Esophagus squamous epithelium (tissue), 5 donors: ENCODE data around the gene CD247. TPM values are rescaled to one million over a fixed set of nuclear protein-coding genes. Genes with fewer than 3 reads are reported as not detected.

Source experiments
- DNase-seq: peaks from one replicate; lab custom pipeline; 2025; lab: John Stamatoyannopoulos, UW
- H3K27ac ChIP-seq, 4 donors: fragments of 200-600 bp; sonication (generic); one replicate each; pipeline ENCODE4 v1.5.1; 2016 to 2019; ENCODE audit warnings: mild to moderate bottlenecking in 1 of 4
- H3K27me3 ChIP-seq, 4 donors: fragments of 200-600 bp; sonication (generic); 1 replicate in 3 of 4; 2 replicates in 1 of 4; pipeline versions ENCODE4 v1.5.1 to v1.6.0; 2017 to 2021; ENCODE audit warnings: antibody characterized with exemption in 1 of 4
- H3K36me3 ChIP-seq, 3 donors: fragments of 200-600 bp; sonication (generic); one replicate each; pipeline ENCODE4 v1.5.1; 2016 to 2019
- H3K4me1 ChIP-seq, 3 donors: fragments of 200-600 bp; sonication (generic); one replicate each; pipeline ENCODE4 v1.5.1; 2017 to 2019
- H3K4me3 ChIP-seq, 4 donors: fragments of 200-600 bp; sonication (generic); 1 replicate in 3 of 4; 2 replicates in 1 of 4; pipeline ENCODE4 v1.5.1; 2016 to 2019; ENCODE audit warnings: mild to moderate bottlenecking in 2 of 4, moderate library complexity in 1 of 4
- H3K9me3 ChIP-seq, 3 donors: fragments of 200-600 bp; sonication (generic); one replicate each; pipeline ENCODE4 v1.5.1; 2016 to 2019
- POLR2A ChIP-seq, 4 donors: fragments of 450-650 bp; IDR thresholded peaks; one replicate each; pipeline ENCODE4 v1.6.1; 2017; ENCODE audit warnings: antibody characterized with exemption in 4 of 4, mild to moderate bottlenecking in 4 of 4, moderate library complexity in 3 of 4
- WGBS, 2 donors: methylation state at CpG; one replicate each; pipeline ENCODE4 v1.1.5; 2018; 5-methylcytosine and 5-hydroxymethylcytosine counted together
- intact Hi-C: fragments of 100-400 bp; cut with DNase I; formaldehyde crosslinking; loops from one replicate; pipeline ENCODE4 v1.15.0; 2022
- total RNA-seq, 4 donors: library from RNA; depleted of rRNA; stranded (reverse); fragments of >200 nt; gene quantifications; one replicate each; pipeline ENCODE4 v1.1.0, GENCODE V29; 2016
- TF ChIP-seq, protein P1 (sequence below), 6 experiments: fragments of 450-650 bp in 4 of 6; fragments of 200-600 bp in 2 of 6; sonication (generic) in 2 of 6; IDR thresholded peaks; one replicate each; pipeline ENCODE4 v1.5.1; 2016 to 2019; ENCODE audit warnings: antibody characterized with exemption in 6 of 6, mild to moderate bottlenecking in 4 of 6, moderate library complexity in 4 of 6
- donor health status: DM: yes; HTN: yes; CAD: no.

Gene CD247
- total RNA-seq, 4 donors from 2014 or later = 0.68 to 3.5 (median 3.1) TPM

DNA sequence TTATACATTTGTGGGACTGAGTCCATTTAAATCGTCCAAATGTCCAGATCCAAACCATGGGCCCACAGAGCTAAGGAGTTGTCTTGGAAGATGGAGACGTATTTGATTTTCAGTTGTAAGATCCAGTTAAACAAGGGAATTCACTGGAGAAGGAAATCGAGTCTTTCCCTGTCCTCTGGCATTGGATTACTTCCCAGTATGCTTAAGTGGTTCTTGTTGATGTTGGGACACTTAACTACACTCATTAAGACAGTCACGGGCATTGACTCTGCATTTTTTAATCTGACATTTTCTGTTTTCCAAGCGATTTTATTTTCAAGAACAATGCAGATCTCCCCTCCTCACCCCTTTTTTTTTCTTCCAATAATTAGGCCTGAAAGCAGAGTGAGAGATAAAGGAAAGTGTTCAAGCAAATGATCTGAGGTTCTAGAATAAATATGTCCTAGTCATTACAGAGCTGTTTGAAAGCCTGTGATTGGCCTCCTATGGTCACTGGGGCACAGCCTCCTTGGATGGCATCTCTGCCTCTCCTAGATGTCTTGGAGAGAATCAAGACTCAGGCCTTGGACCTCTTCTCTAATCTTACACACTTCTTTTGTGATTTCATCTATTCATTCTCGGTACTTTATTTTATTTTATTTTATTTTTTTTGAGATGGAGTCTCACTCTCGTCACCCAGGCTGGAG lies 48.9 kb downstream of the CD247 start:
- Histone ChIP-seq H3K4me3 (no peak overlapping the region), H3K4me1 (peaks cover 0 to 4% (median 0%) of the 10 kb centered on the region in 3 donors), H3K9me3 (no peaks in the 10 kb centered on the region), H3K36me3 (no peaks in the 10 kb centered on the region), H3K27ac (no peak overlapping the region), H3K27me3 (peaks cover 0 to 3% (median 0%) of the 10 kb centered on the region in 4 donors)
- TF ChIP-seq, protein P1, sequence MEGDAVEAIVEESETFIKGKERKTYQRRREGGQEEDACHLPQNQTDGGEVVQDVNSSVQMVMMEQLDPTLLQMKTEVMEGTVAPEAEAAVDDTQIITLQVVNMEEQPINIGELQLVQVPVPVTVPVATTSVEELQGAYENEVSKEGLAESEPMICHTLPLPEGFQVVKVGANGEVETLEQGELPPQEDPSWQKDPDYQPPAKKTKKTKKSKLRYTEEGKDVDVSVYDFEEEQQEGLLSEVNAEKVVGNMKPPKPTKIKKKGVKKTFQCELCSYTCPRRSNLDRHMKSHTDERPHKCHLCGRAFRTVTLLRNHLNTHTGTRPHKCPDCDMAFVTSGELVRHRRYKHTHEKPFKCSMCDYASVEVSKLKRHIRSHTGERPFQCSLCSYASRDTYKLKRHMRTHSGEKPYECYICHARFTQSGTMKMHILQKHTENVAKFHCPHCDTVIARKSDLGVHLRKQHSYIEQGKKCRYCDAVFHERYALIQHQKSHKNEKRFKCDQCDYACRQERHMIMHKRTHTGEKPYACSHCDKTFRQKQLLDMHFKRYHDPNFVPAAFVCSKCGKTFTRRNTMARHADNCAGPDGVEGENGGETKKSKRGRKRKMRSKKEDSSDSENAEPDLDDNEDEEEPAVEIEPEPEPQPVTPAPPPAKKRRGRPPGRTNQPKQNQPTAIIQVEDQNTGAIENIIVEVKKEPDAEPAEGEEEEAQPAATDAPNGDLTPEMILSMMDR (IDR thresholded peaks at IDR 0.05) = no peak
- TF ChIP-seq POLR2A (IDR thresholded peaks at IDR 0.05) = no peak
- 68 to 69% methylated on average over 7 of the region's 7 CpGs for WGBS, 2 donors
- intact Hi-C loops = no loop called here
- no peak for DNase-seq

DNA sequence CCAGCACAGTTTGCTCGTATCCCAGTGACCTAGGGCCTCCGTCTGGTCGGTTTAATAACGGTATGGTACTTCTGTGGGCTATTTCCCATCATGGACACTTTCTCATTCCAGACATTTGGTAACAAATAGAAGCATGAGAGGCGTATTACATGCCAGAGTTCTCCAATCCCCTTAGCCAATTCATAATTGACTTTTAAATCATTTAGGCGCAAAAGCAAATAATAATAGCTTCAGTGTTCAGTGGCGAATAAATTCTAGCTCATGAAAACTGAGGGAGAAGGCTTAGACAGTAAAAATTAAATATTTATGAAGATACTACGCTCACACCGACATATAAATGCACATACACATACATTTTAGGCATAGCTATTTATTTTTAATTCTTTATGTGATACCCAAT lies 50.6 kb downstream of the CD247 start:
- H3K9me3 ChIP-seq = no peaks in the 10 kb centered on the region
- no peaks in the 10 kb centered on the region for H3K36me3 ChIP-seq
- WGBS, 2 donors = 77% methylated on average over 9 of the region's 9 CpGs
- no peak overlapping the region for H3K4me3 ChIP-seq
- intact Hi-C loops = no loop called here
- no peak overlapping the region for H3K27ac ChIP-seq
- TF ChIP-seq, protein P1 (IDR thresholded peaks at IDR 0.05) = no peak
- TF ChIP-seq POLR2A (IDR thresholded peaks at IDR 0.05) = no peak
- peaks cover 0 to 4% (median 0%) of the 10 kb centered on the region in 3 donors for H3K4me1 ChIP-seq
- DNase-seq = no peak
- no peaks in the 10 kb centered on the region for H3K27me3 ChIP-seq

DNA sequence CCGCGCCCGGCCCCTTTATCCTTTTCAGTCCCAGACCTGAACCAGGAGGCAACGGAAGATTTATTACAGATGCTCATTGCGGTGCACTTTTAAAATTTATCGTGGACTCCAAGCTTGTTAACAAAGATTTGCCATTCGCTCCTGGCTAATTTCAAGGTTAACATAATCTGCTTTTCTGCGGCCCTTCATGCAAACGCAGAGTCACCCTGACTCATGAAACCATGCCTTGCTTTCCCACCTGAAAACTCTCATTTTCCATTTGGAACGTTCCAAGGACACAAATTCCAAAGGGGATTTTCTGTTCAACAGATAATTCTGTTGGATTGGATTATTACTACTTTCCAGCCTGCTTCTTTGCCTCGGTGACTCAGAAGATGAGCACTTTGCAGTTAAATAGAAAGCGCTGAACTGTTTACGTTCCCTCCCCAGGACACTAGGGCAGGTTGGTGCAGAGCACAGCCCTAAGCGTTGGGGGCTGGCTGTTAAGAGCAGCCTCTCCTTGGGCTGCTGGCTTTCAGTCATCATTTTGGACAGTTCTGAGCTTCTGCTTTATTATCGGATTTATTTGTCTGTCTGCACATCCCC lies 51.1 kb downstream of the CD247 start:
- TF ChIP-seq, protein P1 (IDR thresholded peaks at IDR 0.05) = no peak
- TF ChIP-seq POLR2A (IDR thresholded peaks at IDR 0.05) = no peak
- H3K4me1 ChIP-seq = peaks cover 0 to 4% (median 0%) of the 10 kb centered on the region in 3 donors
- H3K36me3 ChIP-seq = no peaks in the 10 kb centered on the region
- intact Hi-C loops = no loop called here
- H3K27ac ChIP-seq = no peak overlapping the region
- H3K27me3 ChIP-seq = no peaks in the 10 kb centered on the region
- 65 to 78% methylated on average over 15 of the region's 15 CpGs for WGBS, 2 donors
- DNase-seq = no peak
- no peaks in the 10 kb centered on the region for H3K9me3 ChIP-seq
- no peak overlapping the region for H3K4me3 ChIP-seq

DNA sequence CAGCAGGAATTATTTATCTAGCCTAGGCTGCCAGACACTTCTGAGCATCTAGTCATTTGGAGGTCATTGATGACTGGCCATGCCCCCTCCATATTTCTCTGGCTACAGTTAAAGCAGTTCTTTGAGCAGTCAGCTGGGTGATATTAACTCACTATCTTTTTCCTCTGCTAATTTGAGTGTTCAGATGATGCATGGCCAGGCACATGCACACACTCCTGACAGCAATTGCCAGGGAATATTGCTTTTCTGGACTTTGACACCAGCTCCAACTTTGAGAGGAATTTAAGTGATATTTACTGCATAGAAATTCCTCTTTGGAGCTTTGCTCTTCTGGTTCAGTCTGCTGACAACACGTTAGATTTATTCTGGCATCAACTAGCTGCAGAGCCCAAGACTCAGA lies 52.6 kb downstream of the CD247 start:
- WGBS, 2 donors = 50 to 78% methylated on average over 1 of the region's 1 CpG
- no peak for DNase-seq

DNA sequence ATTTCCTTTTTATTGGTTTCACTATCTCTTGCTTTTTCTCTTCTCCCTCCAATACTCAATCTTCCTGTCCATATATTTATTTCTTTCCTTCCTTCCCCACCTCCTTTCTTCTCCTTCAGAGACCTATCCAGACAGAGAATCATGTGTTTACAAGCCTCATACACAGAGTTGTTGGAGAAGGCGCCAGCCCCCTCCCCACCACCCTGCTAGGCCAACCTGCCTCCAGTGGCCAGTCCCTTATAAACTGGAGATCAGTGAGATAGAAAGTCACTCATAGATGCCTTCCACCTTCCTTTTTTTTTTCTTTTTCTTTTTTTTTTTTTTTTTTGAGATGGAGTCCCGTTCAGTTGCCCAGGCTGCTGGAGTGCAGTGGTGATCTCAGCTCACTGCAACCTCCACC lies 53.3 kb downstream of the CD247 start:
- intact Hi-C loops = no loop called here
- Histone ChIP-seq H3K9me3 (no peaks in the 10 kb centered on the region), H3K27ac (no peak overlapping the region), H3K27me3 (no peaks in the 10 kb centered on the region), H3K4me1 (peaks cover 0 to 4% (median 0%) of the 10 kb centered on the region in 3 donors), H3K36me3 (no peaks in the 10 kb centered on the region), H3K4me3 (no peak overlapping the region)
- TF ChIP-seq, protein P1 (IDR thresholded peaks at IDR 0.05) = no peak
- TF ChIP-seq POLR2A (IDR thresholded peaks at IDR 0.05) = no peak
- WGBS, 2 donors = 95% methylated on average over 1 to 2 of the region's 2 CpGs
- no peak for DNase-seq

More for the DNA sequence above, 52.6 kb downstream of the CD247 start:
- Histone ChIP-seq H3K4me3 (no peak overlapping the region), H3K9me3 (no peaks in the 10 kb centered on the region), H3K4me1 (peaks cover 0 to 4% (median 0%) of the 10 kb centered on the region in 3 donors), H3K27me3 (no peaks in the 10 kb centered on the region), H3K27ac (no peak overlapping the region), H3K36me3 (no peaks in the 10 kb centered on the region)
- intact Hi-C loops = no loop called here
- TF ChIP-seq, protein P1 (IDR thresholded peaks at IDR 0.05) = no peak
- TF ChIP-seq POLR2A (IDR thresholded peaks at IDR 0.05) = no peak
